ENCODE results near the gene INPP5D.
"Not testable (repeated sequence)": the region's sequence is repeated elsewhere in the genome, so short reads cannot be mapped to it uniquely, and the experiment has no call there.

INPP5D gene

DNA sequence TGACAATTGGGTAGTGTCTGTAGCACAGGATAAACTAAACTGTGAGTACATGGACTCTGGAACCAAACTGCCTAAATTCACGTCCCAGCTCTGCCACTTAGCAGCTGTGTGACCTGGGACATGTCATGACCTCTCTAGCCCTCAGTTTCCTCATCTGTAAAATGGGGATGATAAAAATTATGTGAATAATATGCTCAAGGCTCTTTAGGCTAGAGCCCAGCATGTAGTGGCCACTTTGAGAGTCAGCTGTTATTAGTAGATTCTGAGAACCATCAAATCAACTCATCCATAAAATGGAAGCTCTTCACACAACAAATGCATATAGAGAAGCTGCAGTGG is 87.7 kb downstream of the INPP5D start:
- no peak for DNase-seq

DNA sequence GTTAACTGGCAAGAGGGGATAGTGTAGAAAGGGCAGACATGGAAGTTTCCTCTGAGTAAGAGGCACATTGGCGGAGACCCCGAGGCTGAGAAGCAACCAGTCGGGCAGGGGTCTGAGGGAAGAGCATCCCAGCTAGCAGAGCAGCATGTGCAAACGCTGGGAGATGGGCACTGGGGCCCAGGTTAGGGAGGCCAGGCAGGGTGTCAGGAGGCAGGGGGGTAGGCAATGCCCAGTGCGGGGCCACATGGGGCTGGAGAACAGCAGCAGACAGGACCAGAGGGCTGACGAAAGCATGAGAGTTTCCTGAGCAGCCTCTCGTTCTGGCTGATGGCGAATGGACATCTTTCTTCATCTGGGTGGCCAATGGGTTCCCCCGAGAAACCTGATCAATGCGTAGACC is 88.2 kb downstream of the INPP5D start:
- no peak for DNase-seq

- no peak for DNase-seq
Observed at GRCh38 chr2:233152541-233152940, 92.4 kb downstream of the INPP5D start.

DNA sequence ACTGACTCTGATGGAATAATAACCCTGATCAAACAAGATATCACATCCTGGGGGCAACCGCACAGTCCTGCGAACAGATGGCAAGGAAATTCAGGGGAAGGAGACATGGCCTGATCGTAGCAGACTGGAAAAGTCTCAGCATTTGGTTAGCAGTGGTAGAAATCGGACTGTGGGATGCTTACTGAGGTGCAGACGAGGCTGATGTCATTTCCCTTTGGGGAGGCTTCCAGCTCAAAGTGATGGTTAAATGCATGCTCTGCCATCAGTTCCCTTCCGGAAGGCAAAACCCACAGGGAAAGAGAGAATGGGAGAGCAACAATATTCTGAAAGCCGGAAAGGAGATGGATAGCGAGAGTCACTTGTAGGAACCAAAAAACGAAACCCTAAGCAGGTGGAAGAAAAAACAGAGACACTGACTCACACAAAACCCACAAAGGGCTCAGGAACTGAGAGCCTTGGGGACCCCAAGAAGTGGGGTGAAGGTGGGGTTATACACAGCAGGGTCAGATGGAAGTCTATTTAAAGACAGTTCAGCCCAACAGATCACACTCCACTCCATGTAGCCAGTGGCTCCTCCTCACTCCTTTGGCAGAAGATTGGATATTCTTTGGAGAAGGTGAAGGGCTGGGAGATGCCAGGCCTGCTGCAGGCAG is 93.1 kb downstream of the INPP5D start:
- no peak for DNase-seq

DNA sequence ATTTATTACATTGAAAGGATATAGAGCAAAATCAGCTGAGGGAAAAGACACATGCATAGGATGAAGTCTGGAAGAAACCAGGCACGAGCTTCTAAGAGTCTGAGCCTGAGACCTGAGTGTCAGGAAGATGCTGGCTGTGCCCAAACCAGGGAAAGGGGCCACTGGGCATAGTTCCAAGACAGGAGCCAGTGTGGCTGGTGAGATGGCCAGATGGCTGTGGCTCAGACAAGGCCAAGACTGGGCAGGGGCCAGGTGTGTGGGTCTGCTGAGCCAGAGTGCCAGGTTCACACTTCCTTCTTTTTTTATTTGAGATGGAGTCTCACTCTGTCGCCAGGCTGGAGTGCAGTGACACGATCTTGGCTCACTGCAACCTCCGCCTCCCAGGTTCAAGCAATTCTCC is 95.9 kb downstream of the INPP5D start:
- DNase-seq, result no peak

- not testable (repeated sequence) for DNase-seq
Observed at GRCh38 chr2:233156461-233156860, 96.3 kb downstream of the INPP5D start.

DNA sequence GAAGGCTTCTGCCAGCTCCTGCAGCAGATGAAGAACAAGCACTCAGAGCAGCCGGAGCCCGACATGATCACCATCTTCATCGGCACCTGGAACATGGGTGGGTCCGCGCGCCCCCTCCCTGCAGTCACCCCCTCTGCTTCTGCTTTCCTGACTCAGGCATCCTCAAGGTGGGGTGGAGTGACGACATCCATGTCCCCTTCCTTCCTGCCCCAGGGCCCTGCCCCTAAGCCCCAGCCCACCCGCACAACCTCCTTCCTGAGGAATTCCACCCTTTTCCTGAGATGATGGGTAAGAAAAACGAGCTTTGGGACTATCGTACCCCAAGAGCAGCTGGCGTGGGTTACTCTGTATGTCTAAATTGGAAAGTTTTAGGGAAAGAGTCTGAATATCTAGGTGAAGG is 101.6 kb downstream of the INPP5D start:
- no peak for DNase-seq

- no peak for DNase-seq
Observed at GRCh38 chr2:233162770-233163169, 102.6 kb downstream of the INPP5D start.

DNA sequence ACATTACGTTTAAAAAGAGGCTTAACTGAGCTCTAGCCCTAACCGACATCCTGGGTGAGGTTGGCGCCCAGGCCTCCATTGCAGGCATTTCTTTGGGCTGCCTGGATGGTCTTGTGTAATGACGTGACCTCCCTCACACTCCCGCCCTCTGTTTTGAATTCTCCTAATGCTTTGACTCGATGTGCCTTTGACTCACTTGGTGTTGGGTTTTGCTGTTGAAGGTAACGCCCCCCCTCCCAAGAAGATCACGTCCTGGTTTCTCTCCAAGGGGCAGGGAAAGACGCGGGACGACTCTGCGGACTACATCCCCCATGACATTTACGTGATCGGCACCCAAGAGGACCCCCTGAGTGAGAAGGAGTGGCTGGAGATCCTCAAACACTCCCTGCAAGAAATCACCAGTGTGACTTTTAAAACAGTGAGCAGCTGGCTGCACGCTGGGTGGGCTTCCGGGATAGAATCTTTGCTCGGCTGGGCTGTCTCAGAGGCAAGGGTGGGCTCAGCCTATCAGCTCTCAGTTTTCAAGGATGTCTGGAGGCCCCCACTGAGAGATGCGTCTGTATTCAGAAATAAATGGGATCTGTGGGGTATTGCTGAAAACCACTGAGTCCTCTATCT is 103.5 kb downstream of the INPP5D start:
- DNase-seq, result no peak

DNA sequence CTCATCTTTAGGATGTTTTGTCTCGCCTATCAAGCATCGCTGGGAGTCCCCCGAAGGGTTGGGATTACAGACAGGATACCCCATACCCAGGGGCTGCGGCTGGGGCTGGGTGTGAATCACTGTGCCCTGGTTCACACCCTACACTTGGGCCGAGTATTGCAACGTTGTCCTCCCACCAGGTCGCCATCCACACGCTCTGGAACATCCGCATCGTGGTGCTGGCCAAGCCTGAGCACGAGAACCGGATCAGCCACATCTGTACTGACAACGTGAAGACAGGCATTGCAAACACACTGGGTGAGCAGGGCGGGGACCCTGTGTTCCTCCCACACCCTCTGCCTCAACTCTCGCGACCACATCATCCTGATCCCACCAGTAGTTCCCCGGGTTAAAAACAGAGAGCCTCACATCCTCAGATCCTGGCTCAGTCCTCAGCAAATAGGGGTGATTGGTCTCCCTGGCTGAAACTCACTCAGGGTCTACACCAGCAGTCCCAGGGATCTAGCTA is 104.0 kb downstream of the INPP5D start:
- DNase-seq, result no peak

DNA sequence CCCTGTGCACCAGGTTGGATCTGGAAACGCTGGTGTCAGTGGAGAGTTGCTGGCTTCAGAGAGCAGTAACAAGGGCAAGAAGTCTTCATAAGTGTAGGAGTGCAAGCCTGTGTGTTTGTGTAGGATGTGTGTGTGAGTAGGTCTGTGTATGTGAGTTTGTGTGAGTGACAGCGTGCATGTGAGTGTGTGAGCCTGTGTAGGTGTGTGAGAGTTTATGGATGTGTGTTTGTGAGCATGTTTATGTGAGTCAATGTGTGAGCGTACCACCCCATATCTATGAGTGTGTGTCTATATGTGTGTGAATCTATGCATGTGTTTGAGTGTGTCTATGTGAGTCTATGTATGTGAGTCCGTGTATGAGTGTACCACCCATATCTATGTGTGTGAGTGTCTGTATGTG is 104.8 kb downstream of the INPP5D start:
- no peak for DNase-seq

- DNase-seq, result no peak
Observed at GRCh38 chr2:233165543-233165894, 105.4 kb downstream of the INPP5D start.

GRCh38 chr2:233165895-233166661 is 105.9 kb downstream of the INPP5D start:
- no peak for DNase-seq

- DNase-seq, result no peak
Observed at GRCh38 chr2:233168445-233168844, 108.3 kb downstream of the INPP5D start.

GRCh38 chr2:233168919-233169318 is 108.8 kb downstream of the INPP5D start:
- DNase-seq, result no peak

DNA sequence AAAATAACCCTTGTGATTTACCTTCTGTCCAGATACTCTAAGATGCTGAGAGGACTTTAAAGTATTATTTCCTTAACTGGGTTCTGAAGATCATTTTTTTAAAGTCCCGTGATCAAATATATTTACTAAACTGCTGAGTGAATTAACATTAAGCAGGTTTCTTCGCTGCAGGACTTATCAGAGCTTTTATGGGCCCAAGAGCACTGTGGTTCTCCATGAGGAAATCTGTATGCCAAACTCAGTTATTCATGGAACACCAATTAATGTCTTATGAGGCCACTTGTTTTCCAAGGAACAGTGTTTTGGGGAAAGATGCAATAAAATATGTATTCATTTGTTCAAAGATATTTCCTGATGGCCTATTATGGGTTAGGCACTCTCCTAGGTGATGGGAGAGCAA is 111.2 kb downstream of the INPP5D start:
- no peak for DNase-seq

- DNase-seq, result no peak
Observed at GRCh38 chr2:233173115-233173514, 113.0 kb downstream of the INPP5D start.

DNA sequence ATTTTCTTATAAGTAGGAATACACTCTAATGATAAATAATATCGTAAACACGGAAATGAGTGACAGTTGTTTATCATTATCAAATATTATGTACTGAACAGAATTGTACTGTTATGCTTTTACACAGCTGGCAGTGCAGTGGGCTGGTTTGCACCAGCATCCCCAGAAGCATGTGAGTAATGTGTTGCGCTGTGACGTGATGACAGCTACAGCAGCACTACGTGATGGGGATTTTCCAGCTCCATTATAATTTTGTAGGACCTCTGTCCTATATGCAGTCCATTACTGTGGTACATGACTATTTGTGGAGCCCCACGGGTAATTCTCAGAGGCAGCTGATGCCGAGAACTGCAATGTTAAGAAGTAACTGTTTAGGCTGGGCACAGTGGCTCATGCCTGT is 114.0 kb downstream of the INPP5D start:
- no peak for DNase-seq

- no peak for DNase-seq
Observed at GRCh38 chr2:233178994-233179847, 119.1 kb downstream of the INPP5D start.

DNA sequence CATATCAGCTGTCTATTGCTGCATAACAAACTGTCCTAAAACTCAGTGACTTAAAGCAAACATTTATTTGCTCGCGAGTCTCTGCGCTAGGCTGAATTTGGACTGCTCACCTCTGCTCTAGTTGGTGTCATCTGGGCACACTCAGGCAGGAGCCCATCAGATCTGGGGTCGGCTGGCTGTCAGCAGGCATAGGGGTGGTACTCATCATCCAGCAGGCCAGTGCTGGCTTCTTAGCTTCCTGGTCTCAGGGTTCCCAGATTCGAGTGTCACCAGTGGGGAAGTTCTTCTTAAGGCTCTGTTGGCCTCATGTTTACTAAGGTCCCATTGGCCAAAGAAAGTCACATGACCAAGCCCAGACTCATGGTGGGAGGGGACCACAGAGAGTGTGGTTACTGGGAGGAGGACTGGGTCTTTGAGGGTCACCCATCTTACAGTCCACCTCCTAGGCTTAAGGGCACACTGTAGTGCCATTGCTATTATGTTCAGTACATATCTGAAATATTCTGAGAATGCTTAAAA is 119.8 kb downstream of the INPP5D start:
- DNase-seq, result no peak

- DNase-seq, result no peak
Observed at GRCh38 chr2:233183869-233184418, 123.8 kb downstream of the INPP5D start.

DNA sequence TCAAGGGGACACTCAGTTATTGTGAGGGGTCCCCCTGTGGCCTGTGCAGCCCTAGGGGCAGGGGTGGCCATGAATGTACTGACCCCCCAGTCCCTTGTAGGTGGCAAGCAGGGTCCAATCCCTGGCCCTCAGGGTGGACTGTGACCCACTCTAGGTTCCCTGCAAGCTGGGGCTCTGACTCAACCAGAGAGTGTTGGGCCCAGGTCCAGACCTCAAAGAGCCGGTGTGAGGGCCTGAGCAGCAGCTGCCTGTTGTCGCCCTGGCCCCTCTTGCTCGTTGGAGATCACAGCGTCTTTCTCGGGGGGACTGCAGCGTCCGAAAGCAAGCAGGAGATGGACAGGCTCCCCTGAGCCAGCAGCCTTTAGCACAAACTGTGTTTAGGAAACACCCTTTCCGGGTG is 124.5 kb downstream of the INPP5D start:
- DNase-seq, result no peak

- no peak for DNase-seq
Observed at GRCh38 chr2:233185330-233185729, 125.2 kb downstream of the INPP5D start.

Measured in effector CD8-positive, alpha-beta T cell (primary cell).